A549 (cell line): Measurements from ENCODE around the gene RAPGEF2. TPM values are rescaled to one million over a fixed set of nuclear protein-coding genes. Genes with fewer than 3 reads are reported as not detected.
A peak's percentile ranks its signal among the peaks of the same experiment; 100 is the strongest.

Source experiments
- ATAC-seq, 2 experiments: fragments of 200-7000 bp in 1 of 2; fragments of >200 bp in 1 of 2; cut with Nextera tagmentation in 1 of 2; cut with Tn5 transposase in 1 of 2; 3 replicates each; pipeline versions ENCODE4 v1.8.0 to v1.9.1; 2018 to 2020; ENCODE audit warnings: mild to moderate bottlenecking in 1 of 2, moderate library complexity in 1 of 2
- CTCF ChIA-PET: fragments of 300-600 bp; sonication (Branson Sonifier 250); formaldehyde crosslinking; extraction: SDS; loops from one replicate; lab custom pipeline; 2021; ENCODE audit warnings: antibody characterized with exemption, inconsistent platforms; lab: Yijun Ruan, JAX
- POLR2A ChIA-PET: fragments of 350-600 bp; formaldehyde crosslinking; extraction: SDS; loops from one replicate; lab custom pipeline; 2021; ENCODE audit warnings: antibody characterized with exemption, inconsistent platforms; lab: Yijun Ruan, JAX
- DNase-seq, 2 experiments: peaks; one replicate each; pipeline versions ENCODE4 v3.0.0 to v3.0.0-alpha.2; 2011 to 2016; ENCODE audit warnings: low read depth in 1 of 2, low spot score in 1 of 2
- FAIRE-seq: peaks from 2 replicates; lab custom pipeline; 2011; peaks lifted over from hg19 to GRCh38; lab: Jason Lieb, UNC
- H3K27ac ChIP-seq, 2 experiments: fragments of >200 bp; sonication (Bioruptor Twin); formaldehyde crosslinking; 3 replicates each; pipeline ENCODE4 v1.5.1; 2016 to 2017
- H3K4me1 ChIP-seq: fragments of >200 bp; sonication (Bioruptor Twin); formaldehyde crosslinking; 3 replicates; pipeline ENCODE4 v1.6.1; 2016
- H3K4me2 ChIP-seq: fragments of >200 bp; sonication (Bioruptor Twin); formaldehyde crosslinking; 3 replicates; pipeline ENCODE4 v1.6.1; 2016
- H3K4me3 ChIP-seq: fragments of >200 bp; sonication (Bioruptor Twin); formaldehyde crosslinking; 3 replicates; pipeline ENCODE4 v1.5.1; 2016
- H3K9me3 ChIP-seq: fragments of >200 bp; sonication (Bioruptor Twin); formaldehyde crosslinking; 3 replicates; pipeline ENCODE4 v1.6.1; 2016
- CBX2 ChIP-seq: fragments of 200-600 bp; sonication (generic); IDR thresholded peaks from 2 replicates; pipeline ENCODE4 v1.6.1; 2016; ENCODE audit warnings: low read depth, mild to moderate bottlenecking, borderline replicate concordance
- CEBPB ChIP-seq, 2 experiments: fragments of >200 bp in 1 of 2; sonication (Bioruptor Twin) in 1 of 2; formaldehyde crosslinking in 1 of 2; IDR thresholded peaks; 2 replicates each; pipeline ENCODE4 v1.6.1; 2012 to 2016
- CHD4 ChIP-seq: fragments of 200-600 bp; sonication (generic); IDR thresholded peaks from 2 replicates; pipeline ENCODE4 v1.6.1; 2016; ENCODE audit warnings: antibody characterized with exemption, mild to moderate bottlenecking, borderline replicate concordance
- CTCF ChIP-seq: fragments of >200 bp; sonication (Bioruptor Twin); formaldehyde crosslinking; IDR thresholded peaks from 3 replicates; pipeline ENCODE4 v1.5.1; 2016
- FOSL2 ChIP-seq, 2 experiments: fragments of 450-650 bp in 1 of 2; fragments of >200 bp in 1 of 2; sonication (Bioruptor Twin) in 1 of 2; formaldehyde crosslinking; IDR thresholded peaks; 2 replicates each; pipeline versions ENCODE4 v1.5.0 to v1.6.1; 2016 to 2020; ENCODE audit warnings: mild to moderate bottlenecking in 1 of 2, moderate library complexity in 1 of 2
- GATA3 ChIP-seq: IDR thresholded peaks from 2 replicates; pipeline ENCODE4 v1.6.1; 2012; ENCODE audit warnings: borderline replicate concordance
- HES2 ChIP-seq: fragments of >200 bp; sonication (Bioruptor Twin); formaldehyde crosslinking; IDR thresholded peaks from 2 replicates; pipeline ENCODE4 v1.6.1; 2016
- HMGXB4 ChIP-seq: fragments of 250-450 bp; sonication (Bioruptor Pico); IDR thresholded peaks from 2 replicates; pipeline ENCODE4 v1.5.0; 2021; ENCODE audit warnings: mild to moderate bottlenecking, moderate library complexity, borderline replicate concordance
- JUNB ChIP-seq: fragments of >200 bp; sonication (Bioruptor Twin); formaldehyde crosslinking; IDR thresholded peaks from 2 replicates; pipeline ENCODE4 v1.6.1; 2016
- KDM1A ChIP-seq: fragments of 200-600 bp; sonication (generic); IDR thresholded peaks from 2 replicates; pipeline ENCODE4 v1.6.1; 2016; ENCODE audit warnings: low read depth, mild to moderate bottlenecking
- KDM5A ChIP-seq: fragments of 200-600 bp; sonication (generic); IDR thresholded peaks from 2 replicates; pipeline ENCODE4 v1.6.1; 2016; ENCODE audit warnings: antibody characterized with exemption, mild to moderate bottlenecking
- NPAS2 ChIP-seq: fragments of 250-450 bp; sonication (Bioruptor Pico); IDR thresholded peaks from 2 replicates; pipeline ENCODE4 v1.8.0; 2022; ENCODE audit warnings: mild to moderate bottlenecking, moderate library complexity, borderline replicate concordance
- POLR2AphosphoS2 ChIP-seq: conservative IDR thresholded peaks from 2 replicates; pipeline ENCODE4 v1.6.1; 2012; ENCODE audit warnings: low read length, improper control_type of control experiment, inconsistent platforms
- WGBS: methylation state at CpG from one replicate; pipeline ENCODE4 v1.1.6; 2017; ENCODE audit errors: missing lambda C conversion rate; 5-methylcytosine and 5-hydroxymethylcytosine counted together
- polyA plus RNA-seq, 4 experiments: library from polyadenylated mRNA; depleted of rRNA in 3 of 4; stranded (reverse); fragments of >200 nt; fragmentation: RNase III in 1 of 4; extraction: RNeasy Plus Mini Kit Qiagen cat#74134 plus additional on column Dnase treatment in 1 of 4; gene quantifications; 2 replicates in 3 of 4; 3 replicates in 1 of 4; pipeline ENCODE4 v1.2.3, GENCODE V29; 2011 to 2017

The RAPGEF2 gene
- polyA plus RNA-seq, 2 of the 4 experiments (the other 2 are of a cell fraction), result 10.7 to 31.8 TPM

GRCh38 chr4:159291176-159291575, 188.3 kb downstream of the RAPGEF2 start:
- WGBS, result 94% methylated on average over 2 of the region's 3 CpGs
- Histone ChIP-seq H3K4me1 (peaks cover 46% of the 10 kb centered on the region), H3K9me3 (no peaks in the 10 kb centered on the region), H3K4me2 (peak overlapping the region; percentile 37; the same call in 1 of the 3 replicates), H3K27ac (peak overlapping the region; percentile 37 to 62; a peak in 3 of 6 replicates), H3K4me3 (no peak overlapping the region)
- FAIRE-seq (no peak), ATAC-seq (no peak), DNase-seq (no peak)
- TF ChIP-seq CBX2 (no peak), KDM1A (no peak), CEBPB (IDR thresholded peaks at IDR 0.05) (peak in 1 of 2 experiments; percentile 29; a peak in 1 of 4 replicates), CTCF (no peak)
- ChIA-PET POLR2A (no interaction called here), CTCF (no interaction called here)

- Histone ChIP-seq H3K4me2 (peak overlapping the region; percentile 34), H3K9me3 (no peaks in the 10 kb centered on the region), H3K27ac (peak overlapping the region in 1 of 2 experiments; percentile 48; a peak in 1 of 6 replicates), H3K4me1 (peaks cover 57% of the 10 kb centered on the region), H3K4me3 (no peak overlapping the region)
- CTCF ChIA-PET, result interaction anchor here (0.6 kb wide), 1 partner anchor 32 kb away, joined by 3 read pairs; no protein-coding TSS in a partner anchor
- POLR2A ChIA-PET, result no interaction called here
- WGBS, result 82% methylated on average over 4 of the region's 4 CpGs
- DNase-seq (no peak), ATAC-seq (no peak), FAIRE-seq (no peak)
- TF ChIP-seq HES2 (no peak), POLR2AphosphoS2 (no peak), JUNB (no peak), FOSL2 (IDR thresholded peaks at IDR 0.05) (no peak), FOSL2 (CRISPR knock-in tag; IDR thresholded peaks at IDR 0.05) (peak; percentile 46)
Observed at GRCh38 chr4:159292137-159292896, 189.4 kb downstream of the RAPGEF2 start.

- no peak overlapping the region for H3K27ac ChIP-seq
- H3K9me3 ChIP-seq, result no peaks in the 10 kb centered on the region
- 94% methylated on average over 9 of the region's 9 CpGs for WGBS
- ATAC-seq, result no peak
- POLR2A ChIA-PET, result no interaction called here
- DNase-seq, result no peak
- H3K4me3 ChIP-seq, result no peak overlapping the region
- TF ChIP-seq FOSL2 (IDR thresholded peaks at IDR 0.05), result no peak
- no peak for TF ChIP-seq FOSL2 (CRISPR knock-in tag; IDR thresholded peaks at IDR 0.05)
- TF ChIP-seq HMGXB4 (CRISPR knock-in tag), result no peak
- TF ChIP-seq CBX2, result no peak
- no peak for TF ChIP-seq NPAS2 (CRISPR knock-in tag)
- TF ChIP-seq CHD4, result no peak
- TF ChIP-seq, all 56 proteins: peak for 0
- Histone ChIP-seq H3K4me2 (no peak overlapping the region), H3K4me1 (peaks cover 72% of the 10 kb centered on the region)
- CTCF ChIA-PET, result interaction anchor here (0.6 to 1.5 kb wide), 2 partner anchors 13 to 22 kb away, joined by 4 read pairs; no protein-coding TSS in a partner anchor
- no peak for FAIRE-seq
Observed at GRCh38 chr4:159293811-159294515, 191.1 kb downstream of the RAPGEF2 start.

- Histone ChIP-seq H3K4me1 (peaks cover 62% of the 10 kb centered on the region), H3K4me3 (no peak overlapping the region), H3K4me2 (peak overlapping the region; percentile 62), H3K27ac (peak overlapping the region; percentile 31 to 65; a peak in 3 of 6 replicates), H3K9me3 (no peaks in the 10 kb centered on the region)
- no peak for FAIRE-seq
- DNase-seq, result no peak
- POLR2A ChIA-PET, result no interaction called here
- CTCF ChIA-PET, result no interaction called here
- TF ChIP-seq FOSL2 (IDR thresholded peaks at IDR 0.05), result peak; percentile 74
- peak; percentile 74 for TF ChIP-seq FOSL2 (CRISPR knock-in tag; IDR thresholded peaks at IDR 0.05)
- peak; percentile 74 for TF ChIP-seq JUNB
- no peak for TF ChIP-seq KDM5A
- peak; percentile 48; the same call in 1 of the 2 replicates for TF ChIP-seq GATA3
- peak in 1 of 2 experiments; percentile 23; a peak in 1 of 6 replicates for ATAC-seq
Observed at GRCh38 chr4:159296061-159296460, 193.2 kb downstream of the RAPGEF2 start.
